Measurements from ENCODE around the gene BRD4. TPM values are rescaled to one million over a fixed set of nuclear protein-coding genes. Genes with fewer than 3 reads are reported as not detected.

Gene BRD4
- polyA plus RNA-seq, 1 donor = 35.7 TPM

- DNase-seq (ENCODE audit: low read depth) = no peak
Observed at GRCh38 chr19:15225760-15226159, 106.6 kb downstream of the BRD4 start.

GRCh38 chr19:15223649-15224361 lies 108.5 kb downstream of the BRD4 start:
- no peak for DNase-seq (ENCODE audit: low read depth)

- DNase-seq (ENCODE audit: low read depth) = peak; percentile 95
Observed at GRCh38 chr19:15222738-15223648, 109.3 kb downstream of the BRD4 start.

- no peak for DNase-seq (ENCODE audit: low read depth)
Observed at GRCh38 chr19:15220833-15221232, 111.5 kb downstream of the BRD4 start.

DNA sequence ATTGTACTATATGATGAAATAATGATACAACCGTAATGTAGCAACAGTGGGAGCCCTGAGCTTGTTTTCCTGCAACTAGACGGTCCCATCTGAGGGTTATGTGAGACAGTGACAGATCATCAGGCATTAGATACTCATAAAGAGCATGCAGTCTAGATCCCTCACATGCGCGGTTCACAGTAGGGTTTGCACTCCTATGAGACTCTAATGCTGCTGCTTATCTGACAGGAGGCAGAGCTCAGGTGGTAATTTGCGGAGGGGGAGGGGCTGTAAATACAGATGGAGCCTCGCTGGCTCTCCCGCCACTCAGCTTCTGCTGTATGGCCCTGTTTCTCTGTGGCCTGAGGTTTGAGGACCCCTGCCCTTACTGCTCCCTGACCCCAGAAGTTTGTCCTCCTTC lies 113.8 kb downstream of the BRD4 start:
- DNase-seq (ENCODE audit: low read depth) = no peak

DNA sequence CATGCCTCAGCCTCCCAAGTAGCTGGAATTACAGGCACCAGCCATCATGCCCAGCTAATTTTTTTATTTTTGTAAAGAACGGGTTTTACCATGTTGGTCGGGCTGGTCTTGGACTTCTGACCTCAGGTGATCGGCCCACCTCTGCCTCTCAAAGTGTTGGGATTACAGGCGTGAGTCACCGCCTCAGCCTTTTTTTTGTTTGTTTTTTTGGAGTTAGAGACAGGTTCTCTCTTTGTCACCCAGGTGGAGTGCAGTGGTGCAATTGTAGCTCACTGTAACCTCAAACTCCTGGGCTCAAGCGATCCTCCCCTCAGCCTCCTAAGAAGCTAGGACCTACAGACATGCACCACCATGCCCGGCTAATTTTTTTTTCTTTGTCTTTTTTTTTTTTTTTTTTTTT lies 116.0 kb downstream of the BRD4 start:
- no peak for DNase-seq (ENCODE audit: low read depth)

- DNase-seq (ENCODE audit: low read depth) = no peak
Observed at GRCh38 chr19:15213715-15214381, 118.5 kb downstream of the BRD4 start.

GRCh38 chr19:15212711-15213110 lies 119.6 kb downstream of the BRD4 start:
- no peak for DNase-seq (ENCODE audit: low read depth)

DNA sequence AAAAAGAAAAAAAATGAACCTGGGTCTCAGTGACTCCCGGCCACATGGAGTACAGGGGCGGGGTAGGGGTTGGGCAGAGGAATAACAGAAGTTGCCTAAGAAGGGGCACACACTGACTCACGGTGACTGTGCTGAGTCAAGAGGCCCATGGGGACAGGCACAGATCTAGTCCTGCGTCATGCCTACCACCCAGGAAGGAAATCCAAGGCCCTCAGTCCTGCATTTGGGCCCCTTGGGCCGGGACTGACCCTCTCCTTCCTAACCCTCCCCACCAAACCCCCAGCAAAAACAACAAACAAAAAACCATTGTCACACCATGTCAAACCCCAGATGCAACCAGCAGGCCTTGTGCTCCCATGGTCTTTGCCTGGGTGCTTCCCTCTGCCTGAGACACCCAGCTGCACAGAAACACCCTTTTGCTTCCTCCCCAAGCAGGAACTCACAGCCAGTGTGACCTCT lies 122.0 kb downstream of the BRD4 start:
- DNase-seq (ENCODE audit: low read depth) = no peak

DNA sequence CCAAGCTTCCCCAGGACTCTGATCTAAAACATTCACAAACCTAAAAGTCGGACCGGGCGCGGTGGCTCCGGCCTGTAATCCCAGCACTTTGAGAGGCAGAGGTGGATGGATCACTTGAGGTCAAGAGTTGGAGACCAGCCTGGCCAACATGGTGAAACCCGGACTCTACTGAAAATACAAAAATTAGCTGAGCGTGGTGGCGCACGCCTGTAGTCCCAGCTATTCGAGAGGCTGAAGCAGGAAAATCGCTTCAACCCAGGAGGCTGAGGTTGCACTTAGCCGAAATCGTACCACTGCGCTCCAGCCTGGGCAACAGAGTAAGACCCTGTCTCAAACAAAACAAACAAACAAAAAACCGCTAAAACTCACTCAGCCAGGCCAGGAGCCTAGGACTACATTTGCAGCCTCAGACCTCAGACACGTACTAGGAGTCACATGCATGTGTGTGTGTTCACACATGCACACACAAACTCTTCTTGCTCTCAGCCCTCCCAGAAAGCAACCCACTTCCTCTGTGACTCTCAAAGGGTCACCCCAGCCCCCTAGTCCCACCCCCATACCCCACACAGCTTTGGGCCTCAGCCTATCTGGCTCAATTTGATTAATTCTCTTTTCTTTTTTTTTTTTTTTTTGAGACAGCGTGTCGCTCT lies 130.8 kb downstream of the BRD4 start:
- DNase-seq (ENCODE audit: low read depth) = no peak

DNA sequence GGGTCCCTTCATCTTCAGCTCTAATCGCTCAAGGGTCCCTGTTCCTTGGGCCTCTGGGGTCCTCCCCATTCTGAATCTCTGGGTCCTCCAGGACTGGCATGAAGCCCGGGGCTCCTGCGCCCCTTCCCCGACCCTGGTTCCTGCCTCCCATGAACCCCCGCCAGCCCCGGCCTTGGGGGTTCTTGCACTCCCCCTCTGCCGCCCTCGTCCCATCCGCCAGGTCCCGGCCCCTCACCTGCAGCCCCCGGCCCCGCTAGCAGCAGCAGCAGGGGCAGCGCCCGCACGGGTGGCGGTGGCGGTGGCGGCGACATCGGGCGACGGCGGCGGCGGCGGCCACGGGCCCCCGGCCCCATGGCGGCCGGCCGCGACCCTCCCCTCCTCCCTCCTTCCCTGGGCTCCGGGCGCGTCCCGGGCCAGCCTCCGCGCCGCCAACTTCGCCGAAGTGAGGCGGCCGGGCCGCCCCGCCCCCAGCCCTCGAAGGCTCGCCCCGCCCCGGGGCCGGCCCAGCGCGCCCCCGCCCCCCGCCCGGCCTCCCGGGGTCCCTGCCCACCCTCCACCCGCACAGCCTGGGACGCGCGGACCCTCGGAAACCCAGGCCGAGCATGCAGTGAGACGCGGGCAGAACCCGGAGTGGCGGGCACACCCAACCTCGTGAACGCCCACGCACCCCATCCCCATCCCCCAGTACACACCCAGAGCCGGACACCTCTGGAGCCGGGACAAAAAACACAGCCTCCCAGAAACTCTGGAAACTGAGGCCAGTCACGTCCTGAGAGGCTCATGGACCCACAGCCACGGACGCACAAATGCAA lies 131.6 kb downstream of the BRD4 start, which contains the start of gene NOTCH3:
NOTCH3 (minus strand) TSS at position 443 of the 812 bp plus-strand sequence; CDS start at position 353, 90 bp downstream.
- no peak for DNase-seq (ENCODE audit: low read depth)

DNA sequence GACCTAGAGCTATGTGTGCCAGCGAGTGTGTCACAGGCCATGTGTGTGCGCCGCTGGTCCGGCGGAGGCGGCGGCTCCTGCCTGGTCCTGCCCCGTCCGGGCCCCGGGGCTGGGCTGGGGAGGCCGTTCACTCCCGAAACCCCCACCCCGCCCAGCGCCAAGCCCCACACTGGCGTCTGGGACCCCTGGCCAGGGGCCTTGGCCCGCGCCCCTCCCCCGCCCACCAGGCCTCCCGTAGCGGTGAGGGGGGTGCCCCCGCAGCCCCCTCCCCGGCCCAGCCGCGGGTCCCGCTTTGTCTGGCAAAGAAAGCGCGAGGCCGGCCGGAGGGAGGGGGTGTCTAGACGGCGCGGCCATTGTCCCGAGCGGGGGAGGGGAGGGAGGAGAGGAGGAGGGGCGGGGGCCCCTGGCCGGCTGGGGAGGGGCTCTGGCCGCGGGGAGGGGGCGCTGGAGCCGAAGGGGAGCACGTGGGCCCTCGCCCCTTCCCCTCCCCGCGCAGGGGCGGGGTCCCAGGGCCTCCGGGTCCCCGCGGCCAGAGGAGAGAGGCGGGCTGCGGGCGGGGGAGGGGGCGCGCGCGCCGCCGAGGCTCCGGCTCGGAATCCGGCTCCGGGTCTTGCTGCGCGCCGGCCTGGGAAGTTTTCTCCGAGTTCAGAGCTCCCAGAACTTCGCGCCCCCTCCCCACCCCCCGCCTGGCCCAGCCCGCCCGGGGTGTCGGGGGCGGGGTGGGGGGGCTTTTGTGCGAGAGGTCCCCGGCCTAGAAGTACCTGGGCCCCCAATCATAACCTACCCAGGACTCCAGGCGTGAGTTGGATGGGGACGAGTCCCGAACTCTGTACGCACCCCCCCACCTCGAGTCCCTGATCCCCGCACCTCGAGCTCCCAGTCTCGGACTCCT lies 132.4 kb downstream of the BRD4 start:
- no peak for DNase-seq (ENCODE audit: low read depth)

DNA sequence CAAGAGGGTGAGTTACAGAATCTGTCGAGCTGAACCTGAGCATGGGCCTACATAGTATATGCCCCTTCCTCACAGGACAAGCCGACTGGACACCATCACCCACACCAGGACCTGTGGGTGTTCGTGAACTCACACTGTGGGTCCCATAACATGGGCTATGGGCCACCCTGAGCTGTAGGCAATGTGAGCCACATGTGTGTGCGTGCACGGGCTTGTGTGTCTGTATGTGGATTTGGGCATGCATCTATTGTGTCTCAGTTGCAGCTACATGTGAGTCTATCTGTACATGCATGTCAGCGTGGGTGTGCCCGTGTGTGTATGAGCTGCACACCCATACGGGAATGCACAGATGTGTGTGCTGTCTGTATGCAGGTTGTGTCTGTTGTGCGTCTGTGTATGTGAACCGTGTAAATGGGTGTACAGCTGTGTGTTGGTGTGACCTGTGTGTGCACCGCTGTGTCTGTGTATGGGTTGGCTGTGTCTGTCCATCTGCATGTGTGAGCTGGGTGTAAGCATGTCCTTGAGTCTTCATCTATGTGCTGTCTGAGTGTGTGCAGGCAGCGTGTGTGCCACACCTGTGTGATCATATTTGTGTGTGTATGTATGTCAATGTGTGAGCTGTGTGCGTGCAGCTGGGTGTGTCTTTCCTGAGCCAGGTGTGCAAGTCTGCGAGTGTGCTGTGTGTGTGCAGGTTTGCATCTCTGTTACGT lies 133.2 kb downstream of the BRD4 start:
- DNase-seq (ENCODE audit: low read depth) = no peak

- no peak for DNase-seq (ENCODE audit: low read depth)
Observed at GRCh38 chr19:15197942-15198341, 134.4 kb downstream of the BRD4 start.

DNA sequence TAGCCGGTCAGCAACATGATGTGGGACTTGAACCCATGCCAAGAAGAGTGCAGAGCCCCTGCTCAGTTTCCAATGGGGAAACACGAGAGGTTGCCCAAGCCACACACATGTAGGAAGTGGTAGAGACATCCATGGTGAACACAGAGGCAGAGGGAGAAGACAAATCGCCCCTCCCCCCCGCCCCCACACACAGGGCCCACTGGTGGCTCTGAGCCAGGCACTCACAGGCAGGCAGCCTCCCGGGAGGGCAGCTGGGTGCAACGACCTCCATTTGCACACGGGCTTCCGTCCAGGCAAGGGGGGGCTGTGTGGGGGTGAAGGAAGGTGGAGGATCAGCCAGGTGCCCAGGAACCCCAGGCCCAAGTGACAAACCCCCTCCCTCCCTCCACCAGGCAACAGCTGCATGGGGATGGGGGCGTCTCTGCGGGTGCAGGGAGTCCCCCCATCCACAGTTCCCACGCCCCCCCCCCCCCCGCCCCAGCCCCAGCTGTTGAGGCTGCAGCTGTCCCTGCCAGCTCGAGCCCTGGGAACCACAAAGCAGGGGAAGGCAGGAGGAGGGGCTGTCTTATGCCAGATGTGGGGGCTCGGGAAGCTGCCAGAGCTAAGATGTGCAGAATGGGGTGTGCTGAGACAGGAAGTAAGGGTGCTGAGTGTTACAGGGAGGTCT lies 134.9 kb downstream of the BRD4 start:
- no peak for DNase-seq (ENCODE audit: low read depth)

DNA sequence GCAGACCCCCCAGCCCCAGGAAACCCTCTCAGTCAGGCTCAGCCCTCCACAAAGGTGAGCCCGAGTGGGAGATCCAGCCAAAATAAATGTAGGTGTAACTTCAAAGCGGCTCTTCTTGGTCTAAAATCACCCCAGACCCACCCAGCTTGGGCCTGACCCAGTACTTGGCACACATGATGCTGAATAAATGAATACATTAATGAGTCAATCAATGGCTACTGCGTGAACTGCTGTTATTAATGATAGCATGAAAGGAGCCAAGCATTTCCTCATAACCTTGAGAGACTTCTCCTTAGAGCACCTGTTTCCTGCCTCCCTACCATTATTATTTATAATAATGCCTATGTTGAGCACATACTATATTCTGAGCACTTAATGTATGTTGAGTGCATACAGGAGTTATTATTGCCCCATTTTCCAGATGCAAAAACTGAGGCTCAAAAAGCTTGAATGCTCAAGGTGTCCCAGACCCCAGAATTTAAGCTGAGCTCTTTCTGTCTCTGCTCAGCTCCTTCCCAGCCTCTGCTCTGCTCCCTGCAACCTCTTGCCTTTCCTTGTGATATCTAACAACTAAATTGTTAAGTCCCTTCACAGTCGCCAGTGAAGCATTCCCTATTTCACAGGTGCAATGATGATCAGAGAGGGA lies 135.9 kb downstream of the BRD4 start:
- DNase-seq (ENCODE audit: low read depth) = no peak

DNA sequence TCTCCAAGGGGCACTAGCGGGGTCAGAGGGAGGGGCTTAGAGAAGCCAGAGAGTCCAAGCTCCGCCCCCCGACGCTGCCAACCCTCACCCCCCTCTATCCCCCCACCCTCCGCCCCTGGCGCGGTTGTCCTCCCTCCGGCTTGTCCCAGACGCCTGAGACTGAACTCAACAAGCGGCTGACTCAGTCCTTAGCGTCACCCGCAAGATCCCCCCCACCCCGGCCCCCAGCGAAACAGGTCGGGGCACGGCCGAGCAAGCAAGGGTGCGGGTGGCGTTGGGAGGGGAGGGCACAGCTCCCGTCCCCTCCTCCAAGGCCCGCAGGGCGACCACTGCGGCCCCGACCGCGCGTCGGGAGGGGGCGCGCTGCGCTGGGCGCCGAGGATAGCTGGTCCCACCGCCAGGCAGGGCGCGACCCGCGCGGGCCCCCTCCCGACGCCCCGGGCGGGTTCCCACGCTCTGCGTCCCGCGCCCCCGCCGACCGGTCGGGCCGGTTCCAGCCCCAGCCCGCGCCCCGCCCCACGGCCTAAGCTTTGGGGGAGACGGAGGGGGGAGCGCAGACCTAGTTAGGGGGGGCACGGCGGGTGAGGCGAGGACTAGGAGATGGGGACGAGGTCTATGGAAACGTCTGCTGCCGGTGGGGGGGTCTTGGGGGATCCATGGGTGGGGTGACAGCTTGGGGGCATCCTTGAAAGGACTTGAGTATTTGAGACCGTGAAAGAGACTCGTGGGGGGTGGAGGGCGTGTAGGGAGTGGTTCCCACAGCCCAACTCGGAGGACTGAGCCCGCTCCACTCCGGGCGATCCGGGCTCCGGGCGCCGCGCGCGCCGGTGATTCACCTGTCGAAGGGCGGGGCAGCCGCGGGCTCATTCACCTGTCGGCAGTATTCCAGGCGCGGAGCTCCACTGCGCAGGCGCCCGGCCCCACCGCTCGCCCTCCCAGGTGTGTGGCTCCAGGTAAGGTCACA lies 136.7 kb downstream of the BRD4 start:
- no peak for DNase-seq (ENCODE audit: low read depth)
